HG02884 (cell line): Measurements from ENCODE around the gene ARTN.
A peak's percentile ranks its signal among the peaks of the same experiment; 100 is the strongest.

Experiments
- ATAC-seq: cut with Tn5 transposase; IDR thresholded peaks from one replicate; pipeline ENCODE4 v1.9.1; 2021; ENCODE audit warnings: mild to moderate bottlenecking, moderate library complexity; ENCODE audit not compliant: unreplicated experiment

ARTN gene

GRCh38 chr1:43969746-43970466 is 36.3 kb downstream of the ARTN start, which contains the start of gene DPH2:
Gene DPH2 (plus strand): TSS chr1:43970010. CDS start chr1:43970176, 166 bp downstream.
- ATAC-seq = peak; percentile 86

- ATAC-seq = no peak
These were observed 36.9 kb downstream of the ARTN start for GRCh38 chr1:43970502-43970901.

GRCh38 chr1:43970911-43971310 is 37.3 kb downstream of the ARTN start:
- ATAC-seq = no peak

GRCh38 chr1:43971336-43971980 is 37.9 kb downstream of the ARTN start:
- ATAC-seq = no peak

GRCh38 chr1:43973981-43974442 is 40.4 kb downstream of the ARTN start:
- no peak for ATAC-seq

- ATAC-seq = peak; percentile 60
These were observed 41.0 kb downstream of the ARTN start, which contains the start of gene ATP6V0B for GRCh38 chr1:43974443-43975248. Gene ATP6V0B (plus strand): TSS chr1:43974960. CDS start chr1:43975041, 81 bp downstream.

GRCh38 chr1:43975249-43975961 is 41.8 kb downstream of the ARTN start:
- ATAC-seq = no peak

GRCh38 chr1:43976045-43976444 is 42.4 kb downstream of the ARTN start:
- no peak for ATAC-seq

- ATAC-seq = no peak
These were observed 43.3 kb downstream of the ARTN start for GRCh38 chr1:43976890-43977289.

GRCh38 chr1:43977376-43978263 is 44.0 kb downstream of the ARTN start:
- no peak for ATAC-seq

GRCh38 chr1:43978264-43978550 is 44.6 kb downstream of the ARTN start:
- ATAC-seq = no peak

GRCh38 chr1:43978551-43979260 is 45.1 kb downstream of the ARTN start, which contains the start of gene B4GALT2:
Gene B4GALT2 (plus strand): TSS chr1:43979210. CDS start chr1:43981161, 1,951 bp downstream.
- ATAC-seq = no peak

GRCh38 chr1:43979261-43979527 is 45.6 kb downstream of the ARTN start:
- no peak for ATAC-seq

GRCh38 chr1:43979528-43980254 is 46.1 kb downstream of the ARTN start:
- ATAC-seq = no peak

GRCh38 chr1:43980255-43981134 is 46.9 kb downstream of the ARTN start:
- no peak for ATAC-seq

- ATAC-seq = no peak
These were observed 47.5 kb downstream of the ARTN start for GRCh38 chr1:43981135-43981491.

GRCh38 chr1:43981636-43982035 is 48.0 kb downstream of the ARTN start:
- ATAC-seq = no peak

- no peak for ATAC-seq
These were observed 48.6 kb downstream of the ARTN start for GRCh38 chr1:43982241-43982640.
